Panc1 (cell line): ENCODE data around the gene INTS11. TPM values are rescaled to one million over a fixed set of nuclear protein-coding genes. Genes with fewer than 3 reads are reported as not detected.

ENCODE experiments used
- ATAC-seq: fragments of 200-7000 bp; cut with Tn5 transposase; 2 replicates; pipeline ENCODE4 v1.9.1; 2020; ENCODE audit warnings: mild to moderate bottlenecking, moderate library complexity
- BruUV-seq: library from RNA; stranded (reverse); fragments of 400-500 nt; replicated peaks from 2 replicates; lab custom pipeline; 2021; lab: Mats Ljungman, UMichigan
- CTCF ChIA-PET: fragments of 300-600 bp; sonication (Branson Sonifier 250); formaldehyde crosslinking; loops from one replicate; lab custom pipeline; 2022; ENCODE audit warnings: antibody characterized with exemption; lab: Charles Lee
- POLR2A ChIA-PET: fragments of 300-600 bp; sonication (Branson Sonifier 250); formaldehyde crosslinking; loops from one replicate; lab custom pipeline; 2022; ENCODE audit warnings: antibody characterized with exemption; lab: Charles Lee
- DNase-seq: peaks from one replicate; pipeline ENCODE4 v3.0.0-alpha.2; 2010; ENCODE audit warnings: low read depth, low spot score
- H3K27ac ChIP-seq: 2 replicates; pipeline ENCODE4 v1.5.1; 2011; ENCODE audit warnings: mild to moderate bottlenecking, low read length, inconsistent platforms
- H3K27me3 ChIP-seq: fragments of 200-500 bp; sonication (Bioruptor generic); 2 replicates; pipeline ENCODE4 v1.6.0; 2014; ENCODE audit warnings: low read length, inconsistent platforms; ENCODE audit not compliant: control insufficient read depth, insufficient read depth
- H3K36me3 ChIP-seq: fragments of 200-500 bp; sonication (Bioruptor generic); 2 replicates; pipeline ENCODE4 v1.5.1; 2014; ENCODE audit warnings: inconsistent platforms, mild to moderate bottlenecking, low read length, moderate library complexity; ENCODE audit not compliant: control insufficient read depth, insufficient read depth
- H3K4me1 ChIP-seq: 2 replicates; pipeline ENCODE4 v1.5.1; 2011; ENCODE audit warnings: inconsistent platforms, mild to moderate bottlenecking, low read length, moderate library complexity; ENCODE audit not compliant: control insufficient read depth, insufficient read depth
- H3K4me3 ChIP-seq, 2 experiments: 2 replicates each; pipeline ENCODE4 v1.5.1; 2011 to 2012; ENCODE audit warnings: low read depth in 2 of 2, low read length in 2 of 2, mild to moderate bottlenecking in 2 of 2, inconsistent platforms in 1 of 2, moderate library complexity in 1 of 2
- H3K9me3 ChIP-seq: fragments of 200-500 bp; sonication (Bioruptor generic); 2 replicates; pipeline ENCODE4 v1.5.1; 2014; ENCODE audit warnings: low read depth, mild to moderate bottlenecking, inconsistent platforms, low read length, moderate library complexity; ENCODE audit not compliant: control insufficient read depth, insufficient read depth
- POLR2AphosphoS5 ChIP-seq: IDR thresholded peaks from 2 replicates; pipeline ENCODE4 v1.6.1; 2012; ENCODE audit warnings: mild to moderate bottlenecking, low read depth, low read length, moderate library complexity
- SIN3A ChIP-seq: IDR thresholded peaks from 2 replicates; pipeline ENCODE4 v1.6.1; 2012; ENCODE audit warnings: low read depth, mild to moderate bottlenecking, low read length, moderate library complexity, borderline replicate concordance; ENCODE audit not compliant: insufficient read depth
- TCF7L2 ChIP-seq: IDR thresholded peaks from 2 replicates; pipeline ENCODE4 v1.6.1; 2011; ENCODE audit warnings: mild to moderate bottlenecking, low read depth, low read length, inconsistent platforms
- in situ Hi-C: cut with HindIII; loops from 2 replicates; pipeline ENCODE4 v1.10.0; 2016; ENCODE audit warnings: low sequenced_read_pairs, low pct_unique_long_range_greater_than_20kb
- intact Hi-C: fragments of 100-400 bp; cut with micrococcal nuclease; formaldehyde crosslinking; loops from one replicate; pipeline ENCODE4 v1.10.0; 2022; ENCODE audit not compliant: unreplicated experiment
- total RNA-seq: library from RNA; stranded (reverse); gene quantifications from one replicate; pipeline ENCODE4 v1.2.1, GENCODE V29; 2021; ENCODE audit not compliant: unreplicated experiment
- TF ChIP-seq, protein P1 (sequence below): fragments of 450-650 bp; IDR thresholded peaks from 2 replicates; pipeline ENCODE4 v1.5.1; 2017; ENCODE audit warnings: mild to moderate bottlenecking
- TF ChIP-seq, protein P2 (sequence below), 2 experiments: IDR thresholded peaks; 2 replicates each; pipeline ENCODE4 v1.6.1; 2011 to 2012; ENCODE audit warnings: low read depth in 2 of 2, control low read depth in 1 of 2, low read length in 1 of 2, mild to moderate bottlenecking in 1 of 2, moderate library complexity in 1 of 2; ENCODE audit not compliant: insufficient read depth in 1 of 2

Gene INTS11
- total RNA-seq, 1 experiment from 2014 or later: 114 TPM

DNA sequence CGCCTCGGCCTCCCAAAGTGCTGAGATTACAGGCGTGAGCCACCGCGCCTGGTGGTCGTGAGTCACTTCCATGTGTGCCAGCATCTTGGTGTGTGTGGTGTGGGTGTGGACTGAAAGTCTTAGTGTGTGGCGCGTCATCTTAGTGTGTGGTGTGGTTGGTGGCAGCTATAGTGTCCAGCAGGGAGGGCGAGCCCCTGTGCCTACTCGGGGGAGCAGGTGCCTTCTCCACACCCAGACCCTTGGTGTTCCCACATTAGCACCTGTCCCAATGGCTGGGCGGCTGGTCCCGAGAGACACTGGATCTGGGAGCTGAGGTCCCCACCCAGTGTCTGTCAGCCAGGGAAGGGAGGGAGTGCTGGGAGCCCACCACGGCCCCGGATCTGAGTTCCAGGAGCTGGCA is 41.5 kb downstream of the INTS11 start:
- ChIA-PET POLR2A (interaction anchor here (0.7 kb wide), 1 partner anchor 300 kb away, joined by 4 read pairs; no protein-coding TSS in a partner anchor), CTCF (interaction anchor here (0.6 kb wide), 1 partner anchor 9 kb away, joined by 3 read pairs; the partner anchor contains the start of gene UBE2J2)
- peaks cover 18% of the 10 kb centered on the region for H3K4me1 ChIP-seq
- no peak for ATAC-seq
- DNase-seq: no peak
- H3K4me3 ChIP-seq: no peak overlapping the region
- intact Hi-C loops (no loop called here), in situ Hi-C loops (no loop called here)
- no TSS peak for BruUV-seq
- H3K36me3 ChIP-seq: no peaks in the 10 kb centered on the region
- no peaks in the 10 kb centered on the region for H3K9me3 ChIP-seq
- TF ChIP-seq TCF7L2 (no peak), SIN3A (no peak), POLR2AphosphoS5 (no peak)
- TF ChIP-seq, protein P1, sequence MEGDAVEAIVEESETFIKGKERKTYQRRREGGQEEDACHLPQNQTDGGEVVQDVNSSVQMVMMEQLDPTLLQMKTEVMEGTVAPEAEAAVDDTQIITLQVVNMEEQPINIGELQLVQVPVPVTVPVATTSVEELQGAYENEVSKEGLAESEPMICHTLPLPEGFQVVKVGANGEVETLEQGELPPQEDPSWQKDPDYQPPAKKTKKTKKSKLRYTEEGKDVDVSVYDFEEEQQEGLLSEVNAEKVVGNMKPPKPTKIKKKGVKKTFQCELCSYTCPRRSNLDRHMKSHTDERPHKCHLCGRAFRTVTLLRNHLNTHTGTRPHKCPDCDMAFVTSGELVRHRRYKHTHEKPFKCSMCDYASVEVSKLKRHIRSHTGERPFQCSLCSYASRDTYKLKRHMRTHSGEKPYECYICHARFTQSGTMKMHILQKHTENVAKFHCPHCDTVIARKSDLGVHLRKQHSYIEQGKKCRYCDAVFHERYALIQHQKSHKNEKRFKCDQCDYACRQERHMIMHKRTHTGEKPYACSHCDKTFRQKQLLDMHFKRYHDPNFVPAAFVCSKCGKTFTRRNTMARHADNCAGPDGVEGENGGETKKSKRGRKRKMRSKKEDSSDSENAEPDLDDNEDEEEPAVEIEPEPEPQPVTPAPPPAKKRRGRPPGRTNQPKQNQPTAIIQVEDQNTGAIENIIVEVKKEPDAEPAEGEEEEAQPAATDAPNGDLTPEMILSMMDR: no peak
- TF ChIP-seq, protein P2, sequence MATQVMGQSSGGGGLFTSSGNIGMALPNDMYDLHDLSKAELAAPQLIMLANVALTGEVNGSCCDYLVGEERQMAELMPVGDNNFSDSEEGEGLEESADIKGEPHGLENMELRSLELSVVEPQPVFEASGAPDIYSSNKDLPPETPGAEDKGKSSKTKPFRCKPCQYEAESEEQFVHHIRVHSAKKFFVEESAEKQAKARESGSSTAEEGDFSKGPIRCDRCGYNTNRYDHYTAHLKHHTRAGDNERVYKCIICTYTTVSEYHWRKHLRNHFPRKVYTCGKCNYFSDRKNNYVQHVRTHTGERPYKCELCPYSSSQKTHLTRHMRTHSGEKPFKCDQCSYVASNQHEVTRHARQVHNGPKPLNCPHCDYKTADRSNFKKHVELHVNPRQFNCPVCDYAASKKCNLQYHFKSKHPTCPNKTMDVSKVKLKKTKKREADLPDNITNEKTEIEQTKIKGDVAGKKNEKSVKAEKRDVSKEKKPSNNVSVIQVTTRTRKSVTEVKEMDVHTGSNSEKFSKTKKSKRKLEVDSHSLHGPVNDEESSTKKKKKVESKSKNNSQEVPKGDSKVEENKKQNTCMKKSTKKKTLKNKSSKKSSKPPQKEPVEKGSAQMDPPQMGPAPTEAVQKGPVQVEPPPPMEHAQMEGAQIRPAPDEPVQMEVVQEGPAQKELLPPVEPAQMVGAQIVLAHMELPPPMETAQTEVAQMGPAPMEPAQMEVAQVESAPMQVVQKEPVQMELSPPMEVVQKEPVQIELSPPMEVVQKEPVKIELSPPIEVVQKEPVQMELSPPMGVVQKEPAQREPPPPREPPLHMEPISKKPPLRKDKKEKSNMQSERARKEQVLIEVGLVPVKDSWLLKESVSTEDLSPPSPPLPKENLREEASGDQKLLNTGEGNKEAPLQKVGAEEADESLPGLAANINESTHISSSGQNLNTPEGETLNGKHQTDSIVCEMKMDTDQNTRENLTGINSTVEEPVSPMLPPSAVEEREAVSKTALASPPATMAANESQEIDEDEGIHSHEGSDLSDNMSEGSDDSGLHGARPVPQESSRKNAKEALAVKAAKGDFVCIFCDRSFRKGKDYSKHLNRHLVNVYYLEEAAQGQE (IDR thresholded peaks at IDR 0.05; ENCODE audit: insufficient read depth in 1 of 2, low read depth in 2 of 2, low read length in 1 of 2): no peak
- no peaks in the 10 kb centered on the region for H3K27me3 ChIP-seq
- no peak overlapping the region for H3K27ac ChIP-seq

- peak; percentile 65 for ATAC-seq
- Histone ChIP-seq H3K27me3 (no peaks in the 10 kb centered on the region), H3K4me3 (no peak overlapping the region), H3K9me3 (no peaks in the 10 kb centered on the region), H3K36me3 (no peaks in the 10 kb centered on the region), H3K4me1 (peaks cover 18% of the 10 kb centered on the region), H3K27ac (no peak overlapping the region; the same call in 1 of the 2 replicates)
- POLR2A ChIA-PET: no interaction called here
- TF ChIP-seq, protein P2 (IDR thresholded peaks at IDR 0.05; ENCODE audit: insufficient read depth in 1 of 2, low read depth in 2 of 2, low read length in 1 of 2): no peak
- TF ChIP-seq SIN3A (no peak), POLR2AphosphoS5 (no peak), TCF7L2 (no peak)
- TF ChIP-seq, protein P1: no peak
- no TSS peak for BruUV-seq
- in situ Hi-C loops (no loop called here), intact Hi-C loops (no loop called here)
- DNase-seq: no peak
- CTCF ChIA-PET: no interaction called here
Measured at GRCh38 chr1:1281533-1282321, 42.7 kb downstream of the INTS11 start.
